HTR-8/SVneo (cell line): ENCODE data around the gene YIF1B.

Source experiments
- DNase-seq: peaks from one replicate; pipeline ENCODE4 v3.0.0; 2011; ENCODE audit warnings: low spot score, mixed read lengths; ENCODE audit not compliant: insufficient read length
- FAIRE-seq: peaks from 2 replicates; lab custom pipeline; 2011; peaks lifted over from hg19 to GRCh38; lab: Jason Lieb, UNC

The YIF1B gene

DNA sequence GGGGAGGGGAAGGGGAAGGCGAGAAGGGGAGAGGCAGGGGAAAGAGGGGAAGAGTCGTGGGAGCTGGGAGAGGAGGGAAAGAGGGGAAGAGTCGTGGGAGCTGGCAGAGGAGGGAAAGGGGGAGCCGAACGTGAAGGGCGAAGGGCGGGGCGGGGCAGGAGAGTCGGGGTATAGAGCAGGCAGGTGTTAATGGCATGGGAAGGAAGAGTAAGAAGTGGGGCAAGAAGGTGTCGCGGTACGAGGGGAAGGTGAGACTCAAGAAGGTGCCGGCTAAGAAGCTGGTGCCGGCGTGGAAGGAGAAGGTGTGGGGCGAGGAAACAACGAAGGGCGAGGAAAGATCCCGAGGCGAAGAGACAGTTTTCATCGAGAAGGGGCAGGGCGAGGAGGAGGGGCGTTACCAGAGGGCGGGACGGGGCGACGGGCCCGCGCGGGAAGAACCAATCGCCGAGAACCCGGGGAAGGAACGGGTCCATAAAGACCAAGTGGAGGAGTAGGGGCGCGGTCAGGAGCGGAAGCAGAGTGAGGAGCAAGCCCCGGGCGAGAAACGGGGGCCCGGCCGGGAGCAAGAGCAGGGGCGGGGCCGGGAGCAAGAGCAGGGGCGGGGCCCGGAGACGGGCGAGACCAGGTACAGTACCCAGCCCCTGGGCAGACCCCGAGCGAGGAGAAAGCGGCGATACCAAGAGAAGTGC lies 20.3 kb upstream of the YIF1B start:
- no peak for FAIRE-seq

DNA sequence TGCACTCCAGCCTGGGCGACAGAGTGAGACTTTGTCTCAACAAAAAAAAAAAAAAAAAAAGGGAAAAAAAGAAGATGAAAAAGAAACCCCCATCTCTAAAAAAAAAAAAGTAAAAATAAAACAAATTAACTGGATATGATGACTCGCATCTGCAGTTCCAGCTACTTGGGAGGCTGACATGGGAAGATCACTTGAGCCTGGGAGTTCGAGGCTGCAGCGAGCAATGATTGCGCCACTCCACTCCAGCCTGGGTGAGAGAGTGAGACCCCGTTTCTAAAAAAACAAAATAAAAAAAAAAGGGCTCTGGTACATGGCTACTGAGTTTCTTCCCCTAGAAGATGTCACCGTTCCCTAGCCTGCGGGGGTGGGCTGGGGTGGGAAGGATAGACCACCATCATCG lies 17.5 kb upstream of the YIF1B start:
- DNase-seq (no peak), FAIRE-seq (no peak)

More for the DNA sequence above, 20.3 kb upstream of the YIF1B start:
- DNase-seq: peak; percentile 95

DNA sequence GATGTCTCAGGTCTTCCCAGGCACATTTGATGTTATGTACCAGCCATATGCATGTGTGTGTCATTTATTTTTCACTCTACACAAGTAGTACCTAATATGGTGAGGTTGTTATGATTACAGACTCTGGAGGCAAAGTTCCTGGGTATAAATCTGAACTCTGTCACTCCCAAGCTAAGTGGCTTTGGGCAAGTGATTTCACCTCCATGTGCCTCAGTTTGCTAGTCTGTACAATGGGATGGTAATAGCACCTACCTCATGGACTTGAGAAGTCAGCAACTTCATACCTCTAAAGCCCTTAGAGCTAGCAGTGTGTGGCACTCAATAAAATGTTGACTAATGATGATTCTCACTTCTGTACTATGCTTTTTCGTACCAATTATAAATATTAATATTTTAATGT lies 16.0 kb upstream of the YIF1B start:
- DNase-seq: no peak
- FAIRE-seq: no peak

DNA sequence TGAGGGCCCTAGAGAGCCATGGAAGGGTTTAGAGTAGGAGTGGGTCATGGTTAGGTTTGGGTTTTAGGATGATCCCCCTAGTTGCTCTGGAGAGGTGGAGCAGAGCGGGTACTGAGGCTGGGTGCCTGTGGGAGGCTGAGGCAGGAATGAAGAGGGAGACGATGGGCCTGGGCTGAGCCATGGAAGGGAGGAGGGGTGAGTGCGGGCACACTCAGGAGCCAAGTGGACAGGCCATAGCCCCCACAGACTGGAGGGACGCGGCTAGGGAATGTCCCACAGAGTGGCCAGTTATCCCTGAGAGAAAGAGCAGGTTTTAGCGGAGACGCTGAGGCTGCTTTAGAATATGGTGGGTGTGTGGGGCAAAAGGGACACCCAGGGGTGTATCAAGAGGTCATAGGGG lies 13.9 kb upstream of the YIF1B start:
- no peak for DNase-seq
- FAIRE-seq: no peak

DNA sequence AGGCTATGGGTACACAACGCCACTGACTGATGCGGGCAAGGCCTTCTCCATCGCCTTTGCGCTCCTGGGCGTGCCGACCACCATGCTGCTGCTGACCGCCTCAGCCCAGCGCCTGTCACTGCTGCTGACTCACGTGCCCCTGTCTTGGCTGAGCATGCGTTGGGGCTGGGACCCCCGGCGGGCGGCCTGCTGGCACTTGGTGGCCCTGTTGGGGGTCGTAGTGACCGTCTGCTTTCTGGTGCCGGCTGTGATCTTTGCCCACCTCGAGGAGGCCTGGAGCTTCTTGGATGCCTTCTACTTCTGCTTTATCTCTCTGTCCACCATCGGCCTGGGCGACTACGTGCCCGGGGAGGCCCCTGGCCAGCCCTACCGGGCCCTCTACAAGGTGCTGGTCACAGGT lies 10.8 kb upstream of the YIF1B start:
- FAIRE-seq: no peak
- DNase-seq: no peak

DNA sequence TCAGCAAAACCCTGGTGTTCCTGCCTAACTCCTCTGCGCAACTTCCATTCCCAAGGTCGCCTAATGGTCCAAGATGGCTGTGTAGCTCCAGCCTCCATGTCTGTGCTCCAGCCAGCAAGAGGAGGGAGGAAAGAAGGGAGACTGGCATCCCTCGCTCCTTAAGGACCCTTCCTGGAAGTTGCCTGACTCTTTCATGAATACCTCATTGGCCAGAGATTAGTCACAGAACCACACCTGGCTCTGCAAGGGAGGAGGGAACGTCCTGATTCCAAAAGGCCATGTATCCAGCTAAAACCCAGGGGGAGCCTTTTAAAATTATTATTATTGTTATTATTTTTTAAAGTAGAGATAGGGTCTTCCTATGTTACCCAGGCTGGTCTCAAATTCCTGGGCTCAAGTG lies 8.7 kb upstream of the YIF1B start:
- no peak for DNase-seq
- FAIRE-seq: no peak

DNA sequence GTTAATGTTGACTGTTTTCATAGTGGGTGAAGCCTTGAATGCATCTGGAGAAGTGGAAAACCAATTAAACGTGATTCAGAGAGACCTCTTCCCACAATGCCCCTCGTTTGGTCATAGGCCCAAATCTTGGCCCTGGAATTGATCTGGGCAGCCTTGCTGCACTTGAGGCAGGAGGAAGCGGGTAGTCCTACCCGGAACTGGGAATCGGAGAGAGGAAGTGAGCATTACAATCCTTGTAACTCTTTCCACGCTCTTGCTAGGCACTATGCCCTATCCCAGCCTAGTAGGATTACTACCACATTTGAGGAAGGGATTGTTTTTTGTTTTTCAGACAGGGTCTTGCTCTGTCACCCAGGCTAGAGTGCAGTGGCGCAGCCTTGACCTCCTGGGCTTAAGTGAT lies 7.5 kb upstream of the YIF1B start:
- no peak for DNase-seq
- no peak for FAIRE-seq

DNA sequence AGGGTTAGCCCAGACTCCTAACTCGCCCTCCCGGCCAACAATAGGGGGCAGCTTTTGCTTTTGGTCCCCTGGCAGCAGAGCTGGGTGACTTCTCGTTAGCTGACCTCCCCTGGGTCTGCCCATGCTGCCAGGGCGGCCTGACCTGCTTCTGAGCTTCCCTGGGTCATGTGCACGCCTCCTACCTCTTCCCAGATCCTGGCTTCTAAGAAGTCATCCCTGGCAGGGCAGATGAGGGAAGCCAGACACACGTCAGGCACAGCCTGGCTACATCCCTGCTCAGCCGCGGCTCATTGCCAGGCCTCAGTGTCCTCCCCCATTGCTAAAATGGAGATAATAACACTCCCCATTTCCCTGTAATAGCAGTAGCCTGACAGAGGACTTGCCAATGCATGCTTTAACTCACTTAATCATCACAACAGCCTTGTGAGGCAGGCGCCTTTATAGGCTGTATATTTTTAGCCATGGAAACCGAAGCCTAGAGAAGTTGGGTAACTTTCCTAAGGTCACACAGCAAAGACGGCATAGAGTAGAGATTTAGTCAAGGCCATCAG lies 6.0 kb upstream of the YIF1B start:
- no peak for FAIRE-seq
- no peak for DNase-seq

DNA sequence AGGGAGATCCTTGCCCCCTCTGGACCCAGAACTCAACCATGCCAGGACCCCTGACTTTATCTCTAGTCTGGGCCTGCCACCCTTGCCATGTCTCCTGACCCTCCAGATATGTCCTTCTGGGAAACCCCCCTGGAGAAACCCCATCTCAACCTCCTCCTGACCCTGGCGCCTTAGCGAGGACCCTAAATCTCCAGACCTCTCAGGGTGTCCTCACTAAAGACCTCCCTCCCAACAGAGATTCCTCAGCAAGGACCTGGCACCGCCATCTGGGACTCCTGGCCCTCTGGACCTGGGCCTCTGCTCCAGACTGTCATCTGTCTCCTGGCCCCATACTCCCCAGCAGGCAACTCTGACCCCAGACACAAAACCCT lies 5.2 kb upstream of the YIF1B start:
- DNase-seq (no peak), FAIRE-seq (no peak)

DNA sequence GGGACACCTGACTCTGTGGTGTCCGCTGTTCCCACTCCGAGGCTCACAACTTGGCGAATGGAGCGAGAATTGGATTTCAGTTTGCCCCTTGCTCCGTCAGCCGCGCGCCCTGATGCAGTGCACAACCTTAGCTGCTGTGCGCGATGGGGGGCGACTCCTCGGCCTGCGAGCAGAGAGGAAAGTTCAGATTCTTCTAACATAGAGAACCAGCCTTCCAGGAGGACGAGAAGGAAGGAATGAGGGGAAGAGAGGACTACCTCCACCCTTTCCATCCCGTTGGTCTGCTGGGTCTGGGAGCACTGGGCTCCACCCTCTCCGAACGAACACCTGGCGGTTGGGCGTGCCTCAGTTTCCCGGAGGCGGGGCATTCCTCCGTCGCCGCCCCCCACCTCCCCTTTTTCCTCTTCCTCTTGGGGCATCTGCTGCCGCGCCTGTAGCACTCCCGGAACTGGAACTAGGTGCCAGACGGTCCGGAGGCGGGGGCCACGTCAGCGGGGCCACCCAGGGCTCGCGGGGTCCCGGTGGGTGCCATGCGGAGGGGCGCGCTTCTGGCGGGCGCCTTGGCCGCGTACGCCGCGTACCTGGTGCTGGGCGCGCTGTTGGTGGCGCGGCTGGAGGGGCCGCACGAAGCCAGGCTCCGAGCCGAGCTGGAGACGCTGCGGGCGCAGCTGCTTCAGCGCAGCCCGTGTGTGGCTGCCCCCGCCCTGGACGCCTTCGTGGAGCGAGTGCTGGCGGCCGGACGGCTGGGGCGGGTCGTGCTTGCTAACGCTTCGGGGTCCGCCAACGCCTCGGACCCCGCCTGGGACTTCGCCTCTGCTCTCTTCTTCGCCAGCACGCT lies 3.9 kb upstream of the YIF1B start, which contains the start of gene KCNK6:
Gene KCNK6 (plus strand): TSS at position 425 of the 838 bp plus-strand sequence. CDS start 106 bp downstream, at position 531.
- no peak for FAIRE-seq
- DNase-seq: no peak

DNA sequence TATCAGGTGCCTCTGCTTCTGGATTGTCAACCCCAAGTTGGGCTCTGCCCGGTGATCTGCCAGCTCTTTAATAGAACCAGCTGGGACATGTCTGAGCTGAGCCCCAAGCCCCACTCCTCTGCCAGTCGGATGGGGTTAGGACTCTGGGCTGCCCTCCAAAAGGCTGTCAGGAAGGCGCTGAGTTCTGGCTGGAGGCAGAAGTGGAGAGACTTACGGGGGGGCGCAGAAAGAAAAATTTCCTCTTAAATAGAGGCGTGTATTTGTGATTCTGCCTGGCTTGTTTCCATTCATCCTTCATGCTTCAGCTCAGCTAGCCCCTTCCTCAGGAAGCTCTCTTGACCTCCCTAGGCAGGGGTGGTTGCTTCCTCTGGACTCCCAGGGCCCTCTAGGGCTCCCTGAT lies 2.9 kb upstream of the YIF1B start:
- DNase-seq (no peak), FAIRE-seq (no peak)

DNA sequence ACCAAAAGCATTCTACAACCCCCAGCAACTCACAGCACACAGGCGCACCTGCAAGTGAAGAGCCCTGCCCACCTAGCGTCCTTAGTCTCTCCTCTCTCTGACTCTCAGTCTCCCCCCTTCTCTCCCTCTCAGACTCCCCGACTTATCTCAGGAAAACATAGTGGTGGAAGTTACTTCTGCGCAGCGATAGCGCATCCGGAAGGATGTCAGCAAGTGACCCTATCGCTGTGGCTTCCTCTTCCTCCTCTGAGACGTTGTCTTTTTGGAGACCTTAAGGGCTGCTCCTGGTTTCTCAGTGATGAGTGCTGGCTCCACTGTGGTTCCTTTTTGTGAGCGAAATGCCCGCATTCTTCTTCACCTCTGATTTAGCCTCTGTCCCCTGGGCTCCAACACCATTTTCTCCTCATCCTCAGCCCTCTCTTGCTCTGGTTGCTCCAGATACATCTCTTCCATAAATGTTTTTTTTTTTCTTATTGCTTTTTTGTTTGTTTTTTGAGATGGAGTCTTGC lies 1.4 kb upstream of the YIF1B start:
- FAIRE-seq (no peak), DNase-seq (no peak)

DNA sequence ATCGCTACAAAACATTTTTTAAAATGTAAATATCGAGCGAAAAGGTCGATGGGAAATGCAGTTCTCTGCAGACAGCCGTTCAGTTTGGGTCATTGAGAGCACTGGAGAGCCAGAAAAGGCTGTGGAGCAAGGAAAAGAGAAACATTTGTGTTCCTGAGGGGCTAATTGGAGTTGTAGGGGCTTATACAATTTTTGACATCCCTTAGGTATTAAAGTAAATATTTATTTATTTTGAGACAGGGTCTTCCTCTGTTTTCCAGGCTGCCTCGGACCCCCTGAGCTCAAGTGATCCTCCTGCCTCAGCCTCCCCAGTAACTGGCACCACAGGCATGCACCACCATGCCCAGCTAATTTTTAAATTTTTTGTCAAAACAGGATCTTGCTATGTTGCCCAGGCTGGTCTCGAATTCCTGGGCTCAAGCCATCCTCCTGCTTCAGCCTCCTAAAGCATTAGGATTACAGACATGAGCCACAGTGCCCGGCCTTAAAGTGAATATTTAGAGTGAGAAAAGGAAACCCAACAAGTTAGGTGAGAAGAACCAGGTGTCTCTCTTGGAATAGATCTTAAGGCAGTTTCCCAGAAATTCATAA lies 825 bp upstream of the YIF1B start:
- FAIRE-seq: no peak
- DNase-seq: no peak

DNA sequence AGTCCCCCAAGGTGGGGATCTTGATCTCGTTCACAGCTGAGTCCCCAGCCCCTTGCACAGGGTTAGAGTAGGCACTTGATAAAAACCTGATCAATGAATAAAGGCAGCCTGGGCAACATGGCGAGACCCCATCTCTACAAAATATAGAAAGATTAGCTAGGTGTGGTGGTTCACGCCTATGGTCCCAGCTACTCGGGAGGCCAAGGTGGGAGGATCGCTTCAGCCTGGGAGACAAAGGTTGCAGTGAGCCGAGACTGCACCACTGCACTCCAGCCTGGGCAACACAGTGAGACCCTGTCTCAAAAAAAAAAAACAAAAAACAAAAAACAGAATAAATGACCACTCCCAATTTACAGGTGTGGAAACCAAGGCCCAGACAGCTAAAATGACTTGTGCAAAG lies 4.8 kb downstream of the YIF1B start:
- FAIRE-seq (no peak), DNase-seq (no peak)

DNA sequence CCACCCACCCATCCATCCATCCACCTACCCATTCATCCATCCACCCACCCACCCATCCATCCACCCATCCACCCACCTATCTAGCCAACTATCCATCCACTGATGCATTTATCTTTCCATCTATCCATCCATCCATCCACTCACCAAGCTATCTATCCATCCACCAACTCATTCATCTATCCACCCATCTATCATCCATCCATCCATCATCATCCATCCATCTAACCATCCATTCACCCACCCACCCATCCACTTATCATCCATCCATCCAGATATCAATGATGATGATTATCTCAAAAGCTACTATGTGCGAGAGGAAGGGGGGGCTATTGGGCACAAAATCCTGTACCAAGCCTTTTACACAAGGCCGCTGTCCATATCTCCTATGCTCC lies 5.5 kb downstream of the YIF1B start:
- DNase-seq (no peak), FAIRE-seq (no peak)

DNA sequence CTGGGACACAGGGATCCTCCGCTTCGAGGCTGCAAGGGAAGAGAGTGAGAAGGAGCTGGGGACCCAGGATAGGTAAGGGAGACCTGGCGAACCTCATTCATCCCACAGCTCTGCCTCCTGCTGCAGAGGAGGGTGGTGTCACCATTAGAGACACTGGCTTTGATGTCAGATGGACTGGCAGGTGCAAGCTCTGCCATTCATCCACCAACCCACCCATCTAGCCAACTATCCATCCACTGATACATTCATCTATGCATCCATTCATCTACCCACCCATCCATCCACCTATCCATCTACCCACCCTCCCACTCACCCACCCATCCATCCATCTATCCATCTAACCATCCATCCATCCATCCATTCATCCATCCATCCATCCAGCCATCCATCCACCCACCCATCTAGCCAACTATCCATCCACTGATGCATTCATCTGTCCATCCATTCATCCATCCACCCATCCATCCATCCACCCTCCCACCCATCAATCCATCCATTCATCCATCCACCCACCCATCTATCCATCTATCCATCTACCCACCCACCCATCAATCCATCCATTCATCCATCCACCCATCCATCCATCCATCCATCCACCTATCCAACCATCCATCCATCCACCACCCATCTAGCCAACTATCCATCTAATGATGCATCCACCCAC lies 6.0 kb downstream of the YIF1B start:
- FAIRE-seq (peak; percentile 51), DNase-seq (no peak)

DNA sequence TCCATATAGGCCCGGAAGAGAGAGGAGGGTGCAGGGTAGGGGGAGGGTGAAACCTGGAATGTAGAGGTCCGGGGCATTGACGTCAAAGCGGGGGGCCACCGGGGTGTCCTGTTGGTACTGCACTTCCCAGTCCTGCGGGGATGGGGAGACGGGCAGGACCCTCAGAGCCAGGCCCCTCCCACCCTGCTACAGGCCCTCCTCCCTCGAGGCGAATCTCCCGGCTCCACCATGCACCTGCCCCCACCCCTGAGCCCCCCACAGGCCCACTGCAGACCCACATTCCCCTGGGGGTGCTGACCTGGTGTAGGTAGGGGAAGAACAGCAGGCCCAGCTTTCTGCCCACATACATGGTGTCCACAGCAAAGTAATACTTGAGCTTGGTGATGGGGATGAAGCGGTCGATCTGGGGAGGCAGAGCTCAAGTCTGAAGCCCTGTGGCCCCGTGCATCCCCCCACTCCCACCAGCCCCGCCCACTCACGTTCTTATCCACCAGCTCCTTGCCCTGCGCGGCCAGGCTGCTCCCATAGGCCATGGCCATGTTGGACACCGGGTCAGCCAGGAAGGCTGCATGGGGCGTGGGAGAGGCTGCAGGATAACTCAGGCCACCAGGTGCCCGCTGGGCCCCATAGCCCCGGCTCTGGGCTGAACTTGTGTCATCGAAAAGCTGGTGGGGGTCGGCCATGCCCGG lies 6.7 kb downstream of the YIF1B start:
- FAIRE-seq (no peak), DNase-seq (no peak)

DNA sequence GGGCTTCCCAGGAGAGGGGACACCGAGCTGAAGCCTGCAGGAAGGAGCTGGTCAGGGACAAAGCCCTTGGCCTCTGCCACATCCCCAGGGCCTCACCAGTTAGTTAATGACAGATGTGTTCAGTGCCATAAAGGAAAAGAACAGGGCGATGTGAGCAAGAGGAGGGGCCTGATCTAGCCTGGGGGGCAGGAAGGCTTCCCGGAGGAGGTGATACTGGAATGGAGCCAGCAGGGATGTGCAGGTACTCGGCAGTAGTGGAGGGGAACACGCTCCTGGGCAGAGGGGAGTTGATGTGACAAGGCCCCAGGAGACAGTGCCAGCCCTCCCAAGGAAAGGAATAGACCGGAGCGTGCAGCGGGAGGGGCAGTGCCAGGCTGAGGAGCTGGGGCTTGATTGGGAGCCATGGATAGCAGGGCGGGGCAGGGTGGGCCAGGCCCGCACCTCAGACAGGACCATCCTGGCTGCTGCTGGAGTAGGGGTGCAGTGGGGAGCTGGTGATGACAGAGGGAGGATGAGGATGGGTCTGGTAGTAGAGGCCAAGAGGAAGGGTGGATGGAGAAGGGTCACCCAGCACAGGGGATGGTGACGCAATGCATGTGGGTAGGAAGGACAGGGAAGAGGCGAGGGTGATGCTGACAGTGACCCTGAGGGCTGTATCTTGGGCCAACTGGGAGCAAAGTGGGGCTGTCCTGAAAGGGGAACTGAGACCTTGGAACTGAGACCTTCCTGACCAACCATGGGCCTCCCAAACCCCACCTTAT lies 7.6 kb downstream of the YIF1B start:
- no peak for DNase-seq
- FAIRE-seq: no peak

DNA sequence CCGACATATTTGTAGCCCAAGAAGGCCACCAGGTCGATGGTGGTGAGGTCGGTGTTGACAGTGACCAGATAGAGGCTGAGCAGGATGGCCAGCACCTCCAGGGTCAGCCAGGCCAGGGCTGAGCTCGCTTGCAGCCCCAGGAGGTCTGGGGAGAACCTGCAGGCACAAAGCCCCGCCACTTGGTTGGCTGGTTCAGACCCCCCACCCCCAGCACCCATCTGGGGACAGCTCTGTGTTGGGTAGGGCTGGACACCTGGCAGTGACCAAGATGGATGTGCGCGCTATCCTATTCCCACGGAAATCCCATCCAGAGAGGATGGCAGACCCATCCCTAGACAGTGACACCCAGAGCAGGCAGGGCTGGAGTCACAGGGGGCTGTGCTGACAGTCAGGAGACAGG lies 8.2 kb downstream of the YIF1B start:
- FAIRE-seq: no peak
- DNase-seq: no peak
